CD14-positive monocyte (primary cell): Measurements from ENCODE around the gene TJP3. TPM values are rescaled to one million over a fixed set of nuclear protein-coding genes. Genes with fewer than 3 reads are reported as not detected.

Source experiments
- DNase-seq, 3 donors: peaks; one replicate each; pipeline ENCODE4 v3.0.0-alpha.2; 2011 to 2022
- H2AFZ ChIP-seq: 2 replicates; pipeline ENCODE4 v1.6.0; 2012; ENCODE audit warnings: mild to moderate bottlenecking, low read depth, low read length, inconsistent platforms; ENCODE audit not compliant: insufficient read depth, poor library complexity, severe bottlenecking
- H3K27ac ChIP-seq, 2 donors: 1 replicate in 1 of 2; 2 replicates in 1 of 2; pipeline ENCODE4 v1.5.1; 2012 to 2013; ENCODE audit warnings: low read length in 2 of 2, control low read depth in 1 of 2, inconsistent platforms in 1 of 2, low read depth in 1 of 2, mild to moderate bottlenecking in 1 of 2
- H3K27me3 ChIP-seq, 2 donors: one replicate each; pipeline versions ENCODE4 v1.6.0 to v1.6.1; 2011 to 2013; ENCODE audit warnings: low read length in 2 of 2; ENCODE audit not compliant: control insufficient read depth in 2 of 2, insufficient read depth in 2 of 2
- H3K36me3 ChIP-seq, 2 donors: replicated peaks in 1 of 2; 1 replicate in 1 of 2; 2 replicates in 1 of 2; pipeline versions ENCODE4 v1.5.1 to v1.6.1; 2012 to 2013; ENCODE audit warnings: low read length in 2 of 2, control low read depth in 1 of 2, inconsistent platforms in 1 of 2, mild to moderate bottlenecking in 1 of 2; ENCODE audit not compliant: insufficient read depth in 2 of 2, control insufficient read depth in 1 of 2
- H3K4me1 ChIP-seq, 2 donors: 1 replicate in 1 of 2; 2 replicates in 1 of 2; pipeline versions ENCODE4 v1.5.1 to v1.6.1; 2012 to 2013; ENCODE audit warnings: low read length in 2 of 2, control low read depth in 1 of 2, inconsistent platforms in 1 of 2, mild to moderate bottlenecking in 1 of 2, moderate library complexity in 1 of 2; ENCODE audit not compliant: insufficient read depth in 2 of 2, control insufficient read depth in 1 of 2
- H3K4me2 ChIP-seq: replicated peaks from 2 replicates; pipeline ENCODE3; 2012; ENCODE audit warnings: low read length, moderate library complexity, mild to moderate bottlenecking; ENCODE audit not compliant: poor library complexity, severe bottlenecking; ENCODE audit errors: extremely low read depth
- H3K4me3 ChIP-seq, 3 experiments: fragments of 200-600 bp in 1 of 3; sonication (generic) in 1 of 3; replicated peaks in 1 of 3; 1 replicate in 2 of 3; 2 replicates in 1 of 3; pipeline ENCODE4 v1.5.1; 2011 to 2013; ENCODE audit warnings: low read length in 3 of 3, mild to moderate bottlenecking in 3 of 3, control low read depth in 2 of 3, low read depth in 2 of 3, inconsistent platforms in 1 of 3, moderate library complexity in 1 of 3
- H3K79me2 ChIP-seq: 2 replicates; pipeline ENCODE4 v1.6.0; 2012; ENCODE audit warnings: mild to moderate bottlenecking, control low read depth, inconsistent platforms, low read length, moderate library complexity; ENCODE audit not compliant: insufficient read depth
- H3K9ac ChIP-seq: 2 replicates; pipeline ENCODE4 v1.6.0; 2017; ENCODE audit warnings: low read length, mild to moderate bottlenecking; ENCODE audit not compliant: insufficient read depth, poor library complexity, severe bottlenecking
- H3K9me3 ChIP-seq, 2 donors: replicated peaks in 1 of 2; 1 replicate in 1 of 2; 2 replicates in 1 of 2; pipeline versions ENCODE4 v1.5.1 to v1.6.1; 2012 to 2013; ENCODE audit warnings: low read length in 2 of 2, control low read depth in 1 of 2; ENCODE audit not compliant: control insufficient read depth in 1 of 2, insufficient read depth in 1 of 2
- H4K20me1 ChIP-seq: 2 replicates; pipeline ENCODE4 v1.6.0; 2012; ENCODE audit warnings: mild to moderate bottlenecking, low read length, control low read depth, moderate library complexity; ENCODE audit not compliant: insufficient read depth
- H3K27ac Mint-ChIP-seq, 7 donors: one replicate each; pipeline ENCODE4 v1.8.0; 2020; ENCODE audit warnings: mild to moderate bottlenecking in 7 of 7, mixed read lengths in 7 of 7, moderate library complexity in 6 of 7, inconsistent platforms in 2 of 7
- H3K27me3 Mint-ChIP-seq, 3 donors: one replicate each; pipeline ENCODE4 v1.8.0; 2021 to 2022; ENCODE audit warnings: low read depth in 3 of 3, mild to moderate bottlenecking in 3 of 3, mixed read lengths in 3 of 3, moderate library complexity in 3 of 3, inconsistent platforms in 1 of 3
- H3K36me3 Mint-ChIP-seq, 2 donors: one replicate each; pipeline ENCODE4 v1.8.0; 2020; ENCODE audit warnings: mixed read lengths in 2 of 2, inconsistent platforms in 1 of 2, mild to moderate bottlenecking in 1 of 2
- H3K4me1 Mint-ChIP-seq: one replicate; pipeline ENCODE4 v1.8.0; 2020; ENCODE audit warnings: mild to moderate bottlenecking, mixed read lengths
- H3K4me3 Mint-ChIP-seq, 2 donors: one replicate each; pipeline ENCODE4 v1.8.0; 2020; ENCODE audit warnings: mild to moderate bottlenecking in 2 of 2, mixed read lengths in 2 of 2, moderate library complexity in 1 of 2
- H3K9me3 Mint-ChIP-seq, 7 donors: one replicate each; pipeline ENCODE4 v1.8.0; 2020 to 2022; ENCODE audit warnings: mixed read lengths in 7 of 7, mild to moderate bottlenecking in 6 of 7, moderate library complexity in 6 of 7, inconsistent platforms in 2 of 7
- WGBS: methylation state at CpG from one replicate; pipeline ENCODE4 v1.1.5; 2013; ENCODE audit warnings: missing lambda C conversion rate; ENCODE audit not compliant: insufficient coverage; 5-methylcytosine and 5-hydroxymethylcytosine counted together
- intact Hi-C, 2 donors: fragments of 100-400 bp; cut with micrococcal nuclease; formaldehyde crosslinking; loops; one replicate each; pipeline versions ENCODE4 v1.15.0 to v1.15.1; 2023
- polyA plus RNA-seq, 3 donors: library from polyadenylated mRNA; depleted of rRNA in 1 of 3; unstranded in 2 of 3; stranded (reverse) in 1 of 3; fragments of 300-500 nt in 2 of 3; fragments of >200 nt in 1 of 3; fragmentation: Illumina TruSeq in 2 of 3; gene quantifications; 1 replicate in 2 of 3; 2 replicates in 1 of 3; pipeline ENCODE4 v1.2.3, GENCODE V29; 2012 to 2021
- TF ChIP-seq, protein P1 (sequence below): fragments of 200-600 bp; IDR thresholded peaks from one replicate; pipeline ENCODE4 v1.8.0; 2022; ENCODE audit warnings: antibody characterized with exemption, mild to moderate bottlenecking

TJP3 gene
- polyA plus RNA-seq, 3 donors: 0.01 TPM; not detected in 2

- H3K4me1 Mint-ChIP-seq: peaks cover 3% of the 10 kb centered on the region
These were observed 82.1 kb downstream of the TJP3 start for GRCh38 chr19:3790209-3790734.

DNA sequence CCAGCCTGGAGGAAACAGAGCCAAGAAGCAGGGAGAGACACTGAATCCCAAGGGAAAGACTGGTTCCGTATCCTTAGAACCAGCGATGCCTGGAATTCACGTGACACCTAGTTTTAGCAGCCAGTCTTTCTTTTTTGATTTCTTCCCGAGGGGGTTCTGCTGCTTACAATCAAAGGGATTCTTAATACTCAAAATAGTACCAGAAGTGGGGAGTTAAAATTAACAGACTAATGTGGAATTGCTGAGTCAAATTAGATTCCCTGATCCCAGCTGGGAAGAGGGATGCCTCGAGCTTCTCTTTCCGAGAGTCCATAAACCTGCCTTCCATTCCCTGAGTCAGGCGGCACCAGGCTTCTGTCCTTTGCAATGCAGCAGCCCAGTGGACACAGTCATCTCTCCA lies 82.8 kb downstream of the TJP3 start:
- Histone ChIP-seq H3K4me3 (no peak overlapping the region), H3K36me3 (no peaks in the 10 kb centered on the region), H3K4me1 (peaks cover 0 to 2% of the 10 kb centered on the region in 2 donors), H3K9ac (no peak overlapping the region), H2AFZ (no peak overlapping the region), H3K27ac (no peak overlapping the region), H3K4me2 (no peak overlapping the region), H3K79me2 (no peaks in the 10 kb centered on the region), H3K27me3 (peaks cover 0 to 5% of the 10 kb centered on the region in 2 donors), H4K20me1 (no peaks in the 10 kb centered on the region), H3K9me3 (no peaks in the 10 kb centered on the region)
- H3K27ac Mint-ChIP-seq: no peak overlapping the region
- H3K4me3 Mint-ChIP-seq: no peak overlapping the region
- H3K27me3 Mint-ChIP-seq: peaks cover 13 to 19% (median 17%) of the 10 kb centered on the region in 3 donors
- TF ChIP-seq, protein P1, sequence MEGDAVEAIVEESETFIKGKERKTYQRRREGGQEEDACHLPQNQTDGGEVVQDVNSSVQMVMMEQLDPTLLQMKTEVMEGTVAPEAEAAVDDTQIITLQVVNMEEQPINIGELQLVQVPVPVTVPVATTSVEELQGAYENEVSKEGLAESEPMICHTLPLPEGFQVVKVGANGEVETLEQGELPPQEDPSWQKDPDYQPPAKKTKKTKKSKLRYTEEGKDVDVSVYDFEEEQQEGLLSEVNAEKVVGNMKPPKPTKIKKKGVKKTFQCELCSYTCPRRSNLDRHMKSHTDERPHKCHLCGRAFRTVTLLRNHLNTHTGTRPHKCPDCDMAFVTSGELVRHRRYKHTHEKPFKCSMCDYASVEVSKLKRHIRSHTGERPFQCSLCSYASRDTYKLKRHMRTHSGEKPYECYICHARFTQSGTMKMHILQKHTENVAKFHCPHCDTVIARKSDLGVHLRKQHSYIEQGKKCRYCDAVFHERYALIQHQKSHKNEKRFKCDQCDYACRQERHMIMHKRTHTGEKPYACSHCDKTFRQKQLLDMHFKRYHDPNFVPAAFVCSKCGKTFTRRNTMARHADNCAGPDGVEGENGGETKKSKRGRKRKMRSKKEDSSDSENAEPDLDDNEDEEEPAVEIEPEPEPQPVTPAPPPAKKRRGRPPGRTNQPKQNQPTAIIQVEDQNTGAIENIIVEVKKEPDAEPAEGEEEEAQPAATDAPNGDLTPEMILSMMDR: no peak
- H3K4me1 Mint-ChIP-seq: no peaks in the 10 kb centered on the region
- DNase-seq: no peak
- peaks cover 0 to 10% (median 7%) of the 10 kb centered on the region in 7 donors for H3K9me3 Mint-ChIP-seq
- 83% methylated on average over 4 of the region's 7 CpGs for WGBS
- H3K36me3 Mint-ChIP-seq: no peaks in the 10 kb centered on the region
- intact Hi-C loops: no loop called here

More at GRCh38 chr19:3790209-3790734, 82.1 kb downstream of the TJP3 start:
- Histone ChIP-seq H2AFZ (no peak overlapping the region), H3K36me3 (no peaks in the 10 kb centered on the region), H3K4me3 (no peak overlapping the region), H3K27me3 (peaks cover 0 to 8% of the 10 kb centered on the region in 2 donors), H3K4me1 (peaks cover 4 to 8% of the 10 kb centered on the region in 2 donors), H4K20me1 (no peaks in the 10 kb centered on the region), H3K9ac (no peak overlapping the region), H3K79me2 (no peaks in the 10 kb centered on the region), H3K9me3 (no peaks in the 10 kb centered on the region), H3K27ac (no peak overlapping the region), H3K4me2 (no peak overlapping the region)
- TF ChIP-seq, protein P1: no peak
- 88% methylated on average over 4 of the region's 6 CpGs for WGBS
- intact Hi-C loops: no loop called here
- Mint-ChIP-seq H3K27ac (no peak overlapping the region), H3K36me3 (no peaks in the 10 kb centered on the region), H3K27me3 (peaks cover 17 to 26% (median 17%) of the 10 kb centered on the region in 3 donors), H3K4me3 (no peak overlapping the region), H3K9me3 (peaks cover 0 to 9% (median 6%) of the 10 kb centered on the region in 7 donors)
- DNase-seq: no peak
